Measurements from ENCODE around the gene TMEM19. TPM values are rescaled to one million over a fixed set of nuclear protein-coding genes. Genes with fewer than 3 reads are reported as not detected.
A peak's percentile ranks its signal among the peaks of the same experiment; 100 is the strongest.

TMEM19 gene
- total RNA-seq, 1 experiment from 2014 or later, result 56.3 TPM

- DNase-seq (ENCODE audit: low spot score), result peak; percentile 68
- intact Hi-C loops (cut with micrococcal nuclease; ENCODE audit: unreplicated experiment), result no loop called here
- Histone ChIP-seq H3K4me3 (ENCODE audit: low read depth, low read length, poor library complexity, severe bottlenecking) (peak overlapping the region; percentile 80), H3K27ac (ENCODE audit: low read depth, low read length, poor library complexity, severe bottlenecking) (peak overlapping the region; percentile 91), H3K4me1 (ENCODE audit: insufficient read depth, low read length, poor library complexity, severe bottlenecking) (peaks cover 13% of the 10 kb centered on the region), H3K9me3 (ENCODE audit: low read depth, low read length, poor library complexity, severe bottlenecking) (no peaks in the 10 kb centered on the region), H3K27me3 (replicated peaks; ENCODE audit: insufficient read depth, low read depth, low read length, poor library complexity) (no peaks in the 10 kb centered on the region), H3K36me3 (ENCODE audit: insufficient read depth, low read length, poor library complexity, severe bottlenecking) (peaks cover 23% of the 10 kb centered on the region)
- ChIA-PET POLR2A (ENCODE audit: low non-redundant PET) (no interaction called here), CTCF (interaction anchor here (1.0 kb wide), 1 partner anchor 84 kb away, joined by 5 read pairs; no protein-coding TSS in a partner anchor)
- no peak for TF ChIP-seq EZH2 (IDR thresholded peaks at IDR 0.05; ENCODE audit: borderline replicate concordance, low read depth, low read length, poor library complexity, severe bottlenecking)
- no peak for TF ChIP-seq CTCF (conservative IDR thresholded peaks at IDR 0.05; ENCODE audit: low read depth, low read length)
- BruUV-seq (replicated peaks), result TSS peak; percentile 68
Observed at GRCh38 chr12:71662849-71663560, 22.9 kb upstream of the TMEM19 start.

GRCh38 chr12:71663561-71664410 is 22.1 kb upstream of the TMEM19 start, which contains the start of the genes THAP2 and ZFC3H1:
THAP2 (plus strand) TSS chr12:71664301; CDS start chr12:71664510, 209 bp downstream.
ZFC3H1 (minus strand) TSS chr12:71663848; CDS start chr12:71663610, 238 bp downstream.
- DNase-seq (ENCODE audit: low spot score), result peak; percentile 99
- no TSS peak for BruUV-seq (replicated peaks)
- H3K27ac ChIP-seq (ENCODE audit: low read depth, low read length, poor library complexity, severe bottlenecking), result peak within 1 kb of the TSS; percentile 91
- H3K9me3 ChIP-seq (ENCODE audit: low read depth, low read length, poor library complexity, severe bottlenecking), result no peaks in the 10 kb centered on the region
- H3K4me3 ChIP-seq (ENCODE audit: low read depth, low read length, poor library complexity, severe bottlenecking), result peak within 1 kb of the TSS; percentile 80
- ChIA-PET CTCF (interaction anchor here (0.5 to 0.9 kb wide), 3 partner anchors 23 to 471 kb away, joined by 3 to 7 read pairs (median 4); partner anchors contain the start of gene TMEM19), POLR2A (ENCODE audit: low non-redundant PET) (no interaction called here)
- peaks cover 15% of the 10 kb centered on the region for H3K36me3 ChIP-seq (ENCODE audit: insufficient read depth, low read length, poor library complexity, severe bottlenecking)
- no peaks in the 10 kb centered on the region for H3K27me3 ChIP-seq (replicated peaks; ENCODE audit: insufficient read depth, low read depth, low read length, poor library complexity)
- intact Hi-C loops (cut with micrococcal nuclease; ENCODE audit: unreplicated experiment), result no loop called here
- peaks cover 13% of the 10 kb centered on the region for H3K4me1 ChIP-seq (ENCODE audit: insufficient read depth, low read length, poor library complexity, severe bottlenecking)
- TF ChIP-seq EZH2 (IDR thresholded peaks at IDR 0.05; ENCODE audit: borderline replicate concordance, low read depth, low read length, poor library complexity, severe bottlenecking) (no peak), CTCF (conservative IDR thresholded peaks at IDR 0.05; ENCODE audit: low read depth, low read length) (peak; percentile 55)

- peaks cover 8% of the 10 kb centered on the region for H3K36me3 ChIP-seq (ENCODE audit: insufficient read depth, low read length, poor library complexity, severe bottlenecking)
- POLR2A ChIA-PET (ENCODE audit: low non-redundant PET), result no interaction called here
Observed at GRCh38 chr12:71664411-71665089, 21.3 kb upstream of the TMEM19 start.

More at GRCh38 chr12:71664411-71665089, 21.3 kb upstream of the TMEM19 start:
- TSS peak; percentile 80 for BruUV-seq (replicated peaks)
- Histone ChIP-seq H3K4me1 (ENCODE audit: insufficient read depth, low read length, poor library complexity, severe bottlenecking) (peaks cover 13% of the 10 kb centered on the region), H3K4me3 (ENCODE audit: low read depth, low read length, poor library complexity, severe bottlenecking) (peak overlapping the region; percentile 80), H3K9me3 (ENCODE audit: low read depth, low read length, poor library complexity, severe bottlenecking) (no peaks in the 10 kb centered on the region), H3K27ac (ENCODE audit: low read depth, low read length, poor library complexity, severe bottlenecking) (peak overlapping the region; percentile 91), H3K27me3 (replicated peaks; ENCODE audit: insufficient read depth, low read depth, low read length, poor library complexity) (no peaks in the 10 kb centered on the region)
- intact Hi-C loops (cut with micrococcal nuclease; ENCODE audit: unreplicated experiment), result no loop called here
- DNase-seq (ENCODE audit: low spot score), result no peak
- no peak for TF ChIP-seq EZH2 (IDR thresholded peaks at IDR 0.05; ENCODE audit: borderline replicate concordance, low read depth, low read length, poor library complexity, severe bottlenecking)
- CTCF ChIA-PET, result interaction anchor here (0.6 to 0.9 kb wide), 2 partner anchors 22 to 472 kb away, joined by 3 to 7 read pairs; partner anchors contain the start of gene TMEM19
